K562 (cell line): ENCODE results near the gene GREB1. TPM values are rescaled to one million over a fixed set of nuclear protein-coding genes. Genes with fewer than 3 reads are reported as not detected.

Experiments used
- ATAC-seq: fragments of 200-7000 bp; cut with Tn5 transposase; 3 replicates; pipeline ENCODE4 v1.9.1; 2020; ENCODE audit warnings: moderate library complexity
- BruUV-seq: library from RNA; stranded (reverse); fragments of 400-500 nt; replicated peaks from 2 replicates; lab custom pipeline; 2021; lab: Mats Ljungman, UMichigan
- CTCF ChIA-PET: fragments of 300-600 bp; formaldehyde crosslinking; extraction: SDS; loops from one replicate; lab custom pipeline; 2021; ENCODE audit warnings: low intra/inter-chr PET ratio; lab: Yijun Ruan, JAX
- POLR2A ChIA-PET: fragments of 300-600, 350-650 bp; sonication (Branson Sonifier 250); formaldehyde crosslinking; extraction: SDS; loops from one replicate; lab custom pipeline; 2021; ENCODE audit warnings: antibody characterized with exemption, inconsistent platforms; lab: Yijun Ruan, JAX
- DNase-seq, 4 experiments: peaks; one replicate each; pipeline versions ENCODE4 v3.0.0 to v3.0.0-alpha.2; 2011 to 2018; ENCODE audit warnings: low spot score in 3 of 4, mixed read lengths in 3 of 4; ENCODE audit errors: extremely low read depth in 1 of 4
- FAIRE-seq: peaks from 2 replicates; lab custom pipeline; 2011; peaks lifted over from hg19 to GRCh38; lab: Jason Lieb, UNC
- H2AFZ ChIP-seq: 2 replicates; pipeline ENCODE4 v1.6.0; 2011; ENCODE audit warnings: low read depth, low read length, control low read depth, inconsistent platforms
- H3K27ac ChIP-seq: fragments of 200-600 bp; 3 replicates; pipeline ENCODE4 v1.8.0; 2011; ENCODE audit warnings: low read depth, mild to moderate bottlenecking, control low read depth, inconsistent platforms, low read length, moderate library complexity, mixed read lengths; ENCODE audit errors: extremely low read depth
- H3K27me3 ChIP-seq, 2 experiments: fragments of 300-600 bp in 1 of 2; 2 replicates in 1 of 2; 3 replicates in 1 of 2; pipeline versions ENCODE4 v1.6.0 to v1.8.0; 2011; ENCODE audit warnings: inconsistent platforms in 2 of 2, low read length in 2 of 2, mild to moderate bottlenecking in 1 of 2, mixed read lengths in 1 of 2, moderate library complexity in 1 of 2; ENCODE audit not compliant: control insufficient read depth in 2 of 2, insufficient read depth in 2 of 2
- H3K36me3 ChIP-seq: fragments of 300-600 bp; 3 replicates; pipeline ENCODE4 v1.8.0; 2011; ENCODE audit warnings: mild to moderate bottlenecking, low read length, inconsistent platforms; ENCODE audit not compliant: control insufficient read depth, insufficient read depth
- H3K4me1 ChIP-seq, 2 experiments: fragments of 200-600 bp in 1 of 2; replicated peaks in 1 of 2; 2 replicates in 1 of 2; 3 replicates in 1 of 2; pipeline versions ENCODE4 v1.5.1 to v1.8.0; 2011; ENCODE audit warnings: inconsistent platforms in 2 of 2, low read length in 2 of 2, mild to moderate bottlenecking in 1 of 2, mixed read lengths in 1 of 2, moderate library complexity in 1 of 2; ENCODE audit not compliant: control insufficient read depth in 2 of 2, insufficient read depth in 2 of 2
- H3K4me2 ChIP-seq: 2 replicates; pipeline ENCODE4 v1.6.1; 2011; ENCODE audit warnings: low read length, control low read depth, inconsistent platforms, mixed read lengths; ENCODE audit not compliant: insufficient read depth
- H3K4me3 ChIP-seq: fragments of 200-600 bp; sonication (generic), shearing (Covaris generic); 2 replicates; pipeline ENCODE4 v1.5.1; 2016; ENCODE audit warnings: control low read depth, inconsistent platforms
- H3K79me2 ChIP-seq: fragments of 200-600 bp; 3 replicates; pipeline ENCODE4 v1.8.0; 2011; ENCODE audit warnings: low read length, inconsistent platforms; ENCODE audit not compliant: control insufficient read depth, insufficient read depth
- H3K9ac ChIP-seq, 2 experiments: 2 replicates each; pipeline versions ENCODE4 v1.6.0 to v1.6.1; 2011; ENCODE audit warnings: low read depth in 2 of 2, low read length in 2 of 2, control low read depth in 1 of 2, inconsistent platforms in 1 of 2, mild to moderate bottlenecking in 1 of 2, mixed read lengths in 1 of 2; ENCODE audit not compliant: insufficient read depth in 1 of 2
- H3K9me1 ChIP-seq: one replicate; pipeline ENCODE4 v1.6.0; 2011; ENCODE audit warnings: inconsistent platforms, mild to moderate bottlenecking, low read length, moderate library complexity; ENCODE audit not compliant: control insufficient read depth, insufficient read depth
- H3K9me3 ChIP-seq: replicated peaks from 2 replicates; pipeline ENCODE4 v1.5.1; 2011; ENCODE audit warnings: low read depth, low read length, inconsistent platforms; ENCODE audit not compliant: control insufficient read depth, insufficient read depth
- H4K20me1 ChIP-seq: replicated peaks from 2 replicates; pipeline ENCODE4 v1.6.1; 2011; ENCODE audit warnings: low read length, inconsistent platforms, mixed read lengths; ENCODE audit not compliant: control insufficient read depth, insufficient read depth
- GABPA ChIP-seq: fragments of 200-800 bp; sonication (Bioruptor generic); conservative IDR thresholded peaks from 2 replicates; pipeline ENCODE4 v1.6.1; 2016; ENCODE audit warnings: low read depth, missing genetic modification characterization, missing compliant biosample characterization
- TCF3 ChIP-seq: sonication (generic); formaldehyde crosslinking; IDR thresholded peaks from 2 replicates; pipeline ENCODE4 v1.4.0; 2020; ENCODE audit warnings: mild to moderate bottlenecking, missing genetic modification reagents
- WGBS: fragments of 100-300 bp; shearing (Covaris generic); methylation state at CpG from one replicate; pipeline ENCODE4 v1.1.6; 2016; ENCODE audit warnings: low coverage, mixed read lengths; ENCODE audit not compliant: insufficient coverage; ENCODE audit errors: missing lambda C conversion rate; 5-methylcytosine and 5-hydroxymethylcytosine counted together
- in situ Hi-C: fragments of 300-500 bp; cut with MboI; formaldehyde crosslinking; loops from 4 replicates; pipeline ENCODE4 v1.15.0; 2018; ENCODE audit warnings: inconsistent platforms, mixed read lengths
- intact Hi-C: fragments of 100-400 bp; cut with micrococcal nuclease; formaldehyde crosslinking; loops from 2 replicates; pipeline ENCODE4 v1.14.2; 2022
- polyA plus RNA-seq, 8 experiments: library from polyadenylated mRNA; depleted of rRNA in 4 of 8; stranded (reverse) in 5 of 8; unstranded in 3 of 8; fragments of >200 nt; fragmentation: Nextera tagmentation in 2 of 8; fragmentation: Illumina TruSeq in 1 of 8; extraction: Ambion mirVana in 2 of 8; extraction: Trizol in 1 of 8; gene quantifications; 2 replicates each; pipeline versions ENCODE4 v1.2.1 to v1.2.3, GENCODE V29; 2011 to 2014; ENCODE audit warnings: inconsistent platforms in 1 of 8, missing spikeins in 1 of 8
- total RNA-seq, 7 experiments: library from RNA; depleted of rRNA in 6 of 7; stranded (reverse); fragments of >200 nt in 6 of 7; fragmentation: Illumina TruSeq in 2 of 7; extraction: Trizol in 2 of 7; gene quantifications; 2 replicates each; pipeline versions ENCODE4 v1.2.1 to v1.2.3, GENCODE V29; 2011 to 2021; ENCODE audit warnings: low replicate concordance in 1 of 7
- TF ChIP-seq, protein P1 (sequence below): sonication (generic); formaldehyde crosslinking; IDR thresholded peaks from 2 replicates; pipeline ENCODE4 v1.8.0; 2022; ENCODE audit warnings: mild to moderate bottlenecking, missing genetic modification reagents

The GREB1 gene
- total and polyA plus RNA-seq, 9 of the 15 experiments (the other 6 are each of a cell fraction or from before 2014, with no cell fraction given), result 0.04 to 0.86 (median 0.10) TPM; not detected in 1

DNA sequence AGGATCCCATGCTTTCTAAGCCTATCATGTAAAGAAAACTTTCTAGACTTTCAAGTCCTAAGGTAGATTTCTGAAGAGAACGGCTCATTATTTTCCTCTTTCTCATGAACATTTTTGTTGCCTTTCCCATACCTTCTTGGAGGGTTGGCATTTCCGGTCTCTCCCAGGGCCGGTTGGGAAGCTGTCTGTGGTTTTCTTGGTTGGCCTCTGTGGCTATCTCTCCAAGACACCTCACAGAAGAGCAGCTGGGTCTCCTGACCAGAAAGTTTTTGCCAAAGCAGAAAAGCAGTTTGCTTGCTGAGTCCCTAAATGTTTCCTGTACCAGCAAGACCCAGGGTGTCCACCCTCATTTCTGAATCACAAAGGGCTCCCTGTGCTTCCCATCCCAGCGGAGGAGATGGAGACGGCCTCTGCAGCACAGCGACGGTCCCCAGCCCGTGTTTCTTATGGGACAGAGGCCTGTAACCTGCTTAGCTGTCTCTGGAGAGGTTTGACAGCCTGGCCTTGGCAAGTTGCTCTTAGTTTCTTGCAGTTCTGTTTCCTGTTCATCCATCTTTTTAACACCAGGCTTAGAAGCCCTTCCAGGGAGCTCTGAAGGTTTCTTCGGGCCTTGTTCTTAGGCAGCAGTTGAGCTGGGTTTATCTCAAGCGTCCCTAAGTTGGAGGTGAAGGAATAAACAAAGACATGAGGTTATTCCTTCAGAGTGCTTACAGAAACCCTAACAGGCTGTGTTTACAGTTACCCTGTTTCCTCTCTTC is 39.8 kb downstream of the GREB1 start:
- Histone ChIP-seq H2AFZ (peak overlapping the region; percentile 30; the same call in 1 of the 2 replicates), H3K4me2 (no peak overlapping the region), H3K27ac (no peak overlapping the region), H3K9ac (no peak overlapping the region), H3K4me1 (peaks cover 3 to 7% of the 10 kb centered on the region in 2 experiments; a peak in 3 of 5 replicates), H3K27me3 (peaks cover 23 to 80% of the 10 kb centered on the region in 2 experiments; a peak in 4 of 5 replicates), H3K9me1 (no peaks in the 10 kb centered on the region), H3K79me2 (no peaks in the 10 kb centered on the region), H4K20me1 (no peaks in the 10 kb centered on the region), H3K9me3 (no peaks in the 10 kb centered on the region), H3K4me3 (no peak overlapping the region), H3K36me3 (no peaks in the 10 kb centered on the region)
- 6% methylated on average over 10 of the region's 10 CpGs for WGBS
- intact Hi-C loops (no loop called here), in situ Hi-C loops (no loop called here)
- POLR2A ChIA-PET, result interaction anchor here (0.7 to 1.1 kb wide), 3 partner anchors 10 to 278 kb away, joined by 3 to 4 read pairs (median 4); no protein-coding TSS in a partner anchor
- no TSS peak for BruUV-seq
- ATAC-seq, result no peak
- FAIRE-seq, result no peak
- DNase-seq, result peak in 1 of 4 experiments; percentile 19
- CTCF ChIA-PET, result no interaction called here
- TF ChIP-seq GABPA (tag) (peak; percentile 41; the same call in 1 of the 2 replicates), TCF3 (CRISPR knock-in tag) (peak; percentile 36; the same call in 1 of the 2 replicates)
- TF ChIP-seq, protein P1, sequence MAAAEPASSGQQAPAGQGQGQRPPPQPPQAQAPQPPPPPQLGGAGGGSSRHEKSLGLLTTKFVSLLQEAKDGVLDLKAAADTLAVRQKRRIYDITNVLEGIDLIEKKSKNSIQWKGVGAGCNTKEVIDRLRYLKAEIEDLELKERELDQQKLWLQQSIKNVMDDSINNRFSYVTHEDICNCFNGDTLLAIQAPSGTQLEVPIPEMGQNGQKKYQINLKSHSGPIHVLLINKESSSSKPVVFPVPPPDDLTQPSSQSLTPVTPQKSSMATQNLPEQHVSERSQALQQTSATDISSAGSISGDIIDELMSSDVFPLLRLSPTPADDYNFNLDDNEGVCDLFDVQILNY, result no peak
